Stomach (tissue), 4 donors: ENCODE data around the gene MAST4.

Source experiments
- EP300 ChIP-seq: sonication (generic); formaldehyde crosslinking; IDR thresholded peaks from one replicate; pipeline ENCODE4 v1.6.1; 2017; ENCODE audit warnings: antibody characterized with exemption
- POLR2A ChIP-seq, 4 donors: fragments of 450-650 bp; IDR thresholded peaks; one replicate each; pipeline ENCODE4 v1.6.1; 2016; ENCODE audit warnings: antibody characterized with exemption in 4 of 4, control low read depth in 2 of 4, mild to moderate bottlenecking in 1 of 4, moderate library complexity in 1 of 4
- POLR2AphosphoS5 ChIP-seq, 3 donors: sonication (generic); formaldehyde crosslinking; IDR thresholded peaks; one replicate each; pipeline ENCODE4 v1.6.1; 2016; ENCODE audit warnings: antibody characterized with exemption in 3 of 3
- TF ChIP-seq, protein P1 (sequence below), 7 experiments: fragments of 450-650 bp in 4 of 7; fragments of 200-600 bp in 3 of 7; sonication (generic) in 3 of 7; IDR thresholded peaks; one replicate each; pipeline ENCODE4 v1.5.1; 2016 to 2019; ENCODE audit warnings: antibody characterized with exemption in 7 of 7, control low read depth in 2 of 7, mild to moderate bottlenecking in 1 of 7

DNA sequence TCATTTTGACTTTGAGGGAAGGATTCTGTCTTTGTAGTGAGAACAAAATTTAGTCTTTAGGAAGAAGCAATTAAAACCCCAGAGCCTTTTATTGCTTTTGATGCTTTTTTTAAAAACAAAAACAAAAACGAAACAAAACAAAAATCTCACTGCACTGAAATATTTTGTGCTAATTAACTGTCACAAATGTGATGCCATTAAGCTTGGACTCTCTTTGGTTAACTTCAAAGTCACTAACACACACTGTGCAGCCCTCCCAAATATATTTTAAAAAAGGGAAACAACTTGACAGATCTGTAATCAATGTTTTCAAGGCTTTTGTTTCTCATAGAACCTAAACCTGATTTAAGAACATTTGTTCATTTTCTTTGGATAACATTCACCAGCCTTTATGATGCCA lies 290.7 kb downstream of the MAST4 start:
- TF ChIP-seq, protein P1, sequence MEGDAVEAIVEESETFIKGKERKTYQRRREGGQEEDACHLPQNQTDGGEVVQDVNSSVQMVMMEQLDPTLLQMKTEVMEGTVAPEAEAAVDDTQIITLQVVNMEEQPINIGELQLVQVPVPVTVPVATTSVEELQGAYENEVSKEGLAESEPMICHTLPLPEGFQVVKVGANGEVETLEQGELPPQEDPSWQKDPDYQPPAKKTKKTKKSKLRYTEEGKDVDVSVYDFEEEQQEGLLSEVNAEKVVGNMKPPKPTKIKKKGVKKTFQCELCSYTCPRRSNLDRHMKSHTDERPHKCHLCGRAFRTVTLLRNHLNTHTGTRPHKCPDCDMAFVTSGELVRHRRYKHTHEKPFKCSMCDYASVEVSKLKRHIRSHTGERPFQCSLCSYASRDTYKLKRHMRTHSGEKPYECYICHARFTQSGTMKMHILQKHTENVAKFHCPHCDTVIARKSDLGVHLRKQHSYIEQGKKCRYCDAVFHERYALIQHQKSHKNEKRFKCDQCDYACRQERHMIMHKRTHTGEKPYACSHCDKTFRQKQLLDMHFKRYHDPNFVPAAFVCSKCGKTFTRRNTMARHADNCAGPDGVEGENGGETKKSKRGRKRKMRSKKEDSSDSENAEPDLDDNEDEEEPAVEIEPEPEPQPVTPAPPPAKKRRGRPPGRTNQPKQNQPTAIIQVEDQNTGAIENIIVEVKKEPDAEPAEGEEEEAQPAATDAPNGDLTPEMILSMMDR (IDR thresholded peaks at IDR 0.05), result no peak
- no peak for TF ChIP-seq POLR2A (IDR thresholded peaks at IDR 0.05)
- no peak for TF ChIP-seq POLR2AphosphoS5 (IDR thresholded peaks at IDR 0.05)
- TF ChIP-seq EP300, result no peak
